GM23338 (cell line): ENCODE data around the gene OSGIN1.

Experiments used
- CREB1 ChIP-seq: fragments of 250-450 bp; sonication (Bioruptor Pico); IDR thresholded peaks from 2 replicates; pipeline ENCODE4 v1.5.0; 2020; ENCODE audit warnings: low read depth, mild to moderate bottlenecking, moderate library complexity
- CTCF ChIP-seq, 2 experiments: fragments of 200-600 bp in 1 of 2; sonication (generic) in 1 of 2; conservative IDR thresholded peaks; 2 replicates each; pipeline versions ENCODE4 v1.5.1 to v1.6.1; 2016 to 2017; ENCODE audit warnings: antibody characterized with exemption in 2 of 2, low read depth in 2 of 2, mild to moderate bottlenecking in 2 of 2, moderate library complexity in 1 of 2
- ETS1 ChIP-seq: IDR thresholded peaks from 2 replicates; pipeline ENCODE4 v1.6.1; 2016; ENCODE audit warnings: antibody characterized with exemption
- EZH2 ChIP-seq: fragments of 200-600 bp; sonication (generic); IDR thresholded peaks from one replicate; pipeline ENCODE4 v1.8.0; 2017; ENCODE audit warnings: antibody characterized with exemption, mild to moderate bottlenecking, low read depth; ENCODE audit not compliant: unreplicated experiment
- EZH2phosphoT487 ChIP-seq: fragments of 200-600 bp; sonication (generic); IDR thresholded peaks from one replicate; pipeline ENCODE4 v1.8.1; 2018; ENCODE audit warnings: antibody characterized with exemption; ENCODE audit not compliant: unreplicated experiment
- JUNB ChIP-seq: IDR thresholded peaks from one replicate; pipeline ENCODE4 v1.6.1; 2016; ENCODE audit warnings: antibody characterized with exemption; ENCODE audit not compliant: unreplicated experiment
- POLR2AphosphoS5 ChIP-seq: IDR thresholded peaks from 2 replicates; pipeline ENCODE4 v1.6.1; 2016; ENCODE audit warnings: antibody characterized with exemption, low read depth
- REST ChIP-seq: IDR thresholded peaks from one replicate; pipeline ENCODE4 v1.6.1; 2018; ENCODE audit warnings: antibody characterized with exemption; ENCODE audit not compliant: unreplicated experiment
- ZNF114 ChIP-seq: fragments of 250-450 bp; sonication (Bioruptor Pico); IDR thresholded peaks from 2 replicates; pipeline ENCODE4 v1.5.0; 2020; ENCODE audit warnings: mild to moderate bottlenecking, moderate library complexity
- ZNF331 ChIP-seq: fragments of 250-450 bp; sonication (Bioruptor Pico); IDR thresholded peaks from 2 replicates; pipeline ENCODE4 v1.5.0; 2020; ENCODE audit warnings: low read depth, mild to moderate bottlenecking, moderate library complexity

- TF ChIP-seq EZH2 (no peak), CTCF (conservative IDR thresholded peaks at IDR 0.05; ENCODE audit: low read depth in 2 of 2) (no peak), JUNB (no peak), POLR2AphosphoS5 (no peak), ZNF114 (no peak), REST (no peak), ETS1 (no peak), ZNF331 (no peak), EZH2phosphoT487 (no peak), CREB1 (CRISPR knock-in tag) (no peak)
These were observed 7.6 kb downstream of the OSGIN1 start for GRCh38 chr16:83960521-83961249.
